Neural cell (in vitro differentiated cells): ENCODE results near the gene ZC2HC1B.
"Not testable (repeated sequence)": the region's sequence is repeated elsewhere in the genome, so short reads cannot be mapped to it uniquely, and the experiment has no call there.

Experiments used
- CTCF ChIP-seq: fragments of 450-650 bp; IDR thresholded peaks from 2 replicates; pipeline ENCODE4 v1.5.1; 2014; ENCODE audit warnings: antibody characterized with exemption, mild to moderate bottlenecking, moderate library complexity; ENCODE audit not compliant: poor library complexity, severe bottlenecking
- EP300 ChIP-seq: fragments of 450-650 bp; conservative IDR thresholded peaks from 2 replicates; pipeline ENCODE4 v1.6.1; 2014; ENCODE audit warnings: antibody characterized with exemption, mild to moderate bottlenecking, moderate library complexity; ENCODE audit not compliant: poor library complexity, severe bottlenecking
- EZH2 ChIP-seq: fragments of 200-600, 300-800 bp; shearing (Covaris generic), sonication (generic); IDR thresholded peaks from 2 replicates; pipeline ENCODE4 v1.6.1; 2014; ENCODE audit warnings: antibody characterized with exemption, low read length, borderline replicate concordance, mild to moderate bottlenecking; ENCODE audit not compliant: insufficient read depth, poor library complexity, severe bottlenecking
- MXI1 ChIP-seq: fragments of 450-650 bp; conservative IDR thresholded peaks from 2 replicates; pipeline ENCODE4 v1.6.1; 2014; ENCODE audit warnings: antibody characterized with exemption, mild to moderate bottlenecking; ENCODE audit not compliant: poor library complexity, severe bottlenecking
- POLR2AphosphoS5 ChIP-seq: IDR thresholded peaks from 2 replicates; pipeline ENCODE4 v1.6.1; 2012
- RAD21 ChIP-seq: fragments of 450-650 bp; conservative IDR thresholded peaks from 2 replicates; pipeline ENCODE4 v1.6.1; 2014; ENCODE audit warnings: antibody characterized with exemption, mild to moderate bottlenecking, moderate library complexity
- TAF1 ChIP-seq: IDR thresholded peaks from 2 replicates; pipeline ENCODE4 v1.6.1; 2012; ENCODE audit warnings: low read depth
- TF ChIP-seq, protein P1 (sequence below): IDR thresholded peaks from 2 replicates; pipeline ENCODE4 v1.6.1; 2012; ENCODE audit warnings: borderline replicate concordance

DNA sequence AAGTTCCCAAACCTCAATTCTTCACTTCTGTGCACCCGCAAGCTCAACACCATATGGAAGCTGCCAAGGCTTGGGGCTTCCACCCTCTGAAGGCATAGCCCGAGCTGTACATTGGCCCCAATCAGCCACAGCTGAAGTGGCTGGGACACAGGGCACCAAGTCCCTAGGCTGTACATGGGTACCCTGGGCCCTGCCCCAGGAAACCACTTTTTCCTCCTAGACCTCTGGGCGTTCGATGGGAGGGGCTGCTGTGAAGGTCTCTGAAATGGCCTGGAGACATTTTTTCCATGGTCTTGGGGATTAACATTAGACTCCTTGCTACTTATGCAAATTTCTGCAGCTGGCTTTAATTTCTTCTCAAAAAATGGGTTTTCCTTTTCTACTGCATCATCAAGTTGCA lies 9.3 kb downstream of the ZC2HC1B start:
- TF ChIP-seq CTCF, POLR2AphosphoS5, TAF1, EP300, MXI1, EZH2, RAD21: not testable (repeated sequence)
- TF ChIP-seq, protein P1, sequence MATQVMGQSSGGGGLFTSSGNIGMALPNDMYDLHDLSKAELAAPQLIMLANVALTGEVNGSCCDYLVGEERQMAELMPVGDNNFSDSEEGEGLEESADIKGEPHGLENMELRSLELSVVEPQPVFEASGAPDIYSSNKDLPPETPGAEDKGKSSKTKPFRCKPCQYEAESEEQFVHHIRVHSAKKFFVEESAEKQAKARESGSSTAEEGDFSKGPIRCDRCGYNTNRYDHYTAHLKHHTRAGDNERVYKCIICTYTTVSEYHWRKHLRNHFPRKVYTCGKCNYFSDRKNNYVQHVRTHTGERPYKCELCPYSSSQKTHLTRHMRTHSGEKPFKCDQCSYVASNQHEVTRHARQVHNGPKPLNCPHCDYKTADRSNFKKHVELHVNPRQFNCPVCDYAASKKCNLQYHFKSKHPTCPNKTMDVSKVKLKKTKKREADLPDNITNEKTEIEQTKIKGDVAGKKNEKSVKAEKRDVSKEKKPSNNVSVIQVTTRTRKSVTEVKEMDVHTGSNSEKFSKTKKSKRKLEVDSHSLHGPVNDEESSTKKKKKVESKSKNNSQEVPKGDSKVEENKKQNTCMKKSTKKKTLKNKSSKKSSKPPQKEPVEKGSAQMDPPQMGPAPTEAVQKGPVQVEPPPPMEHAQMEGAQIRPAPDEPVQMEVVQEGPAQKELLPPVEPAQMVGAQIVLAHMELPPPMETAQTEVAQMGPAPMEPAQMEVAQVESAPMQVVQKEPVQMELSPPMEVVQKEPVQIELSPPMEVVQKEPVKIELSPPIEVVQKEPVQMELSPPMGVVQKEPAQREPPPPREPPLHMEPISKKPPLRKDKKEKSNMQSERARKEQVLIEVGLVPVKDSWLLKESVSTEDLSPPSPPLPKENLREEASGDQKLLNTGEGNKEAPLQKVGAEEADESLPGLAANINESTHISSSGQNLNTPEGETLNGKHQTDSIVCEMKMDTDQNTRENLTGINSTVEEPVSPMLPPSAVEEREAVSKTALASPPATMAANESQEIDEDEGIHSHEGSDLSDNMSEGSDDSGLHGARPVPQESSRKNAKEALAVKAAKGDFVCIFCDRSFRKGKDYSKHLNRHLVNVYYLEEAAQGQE, result not testable (repeated sequence)
